ENCODE data around the gene BABAM2. TPM values are rescaled to one million over a fixed set of nuclear protein-coding genes. Genes with fewer than 3 reads are reported as not detected.

BABAM2 gene
- total RNA-seq, 1 experiment from 2014 or later = 27.1 TPM

- H4K5ac ChIP-seq (ENCODE audit: insufficient read length, low read depth, low read length) = no peak overlapping the region
- WGBS (ENCODE audit: extremely low coverage, insufficient read length, low lambda C conversion rate) = no CpG with 5 or more reads among the region's 4 CpGs
Measured at GRCh38 chr2:27844821-27845255, 45.7 kb upstream of the BABAM2 start.

More at GRCh38 chr2:27844821-27845255, 45.7 kb upstream of the BABAM2 start:
- Histone ChIP-seq H3K18ac (ENCODE audit: insufficient read length, low read depth, low read length) (no peak overlapping the region), H2BK12ac (ENCODE audit: insufficient read length, low read depth, low read length) (no peak overlapping the region), H3K79me1 (ENCODE audit: insufficient read depth, low read depth, low read length, poor library complexity, severe bottlenecking) (no peaks in the 10 kb centered on the region), H3K4me2 (ENCODE audit: insufficient read depth, insufficient read length, low read length) (no peak overlapping the region), H2BK20ac (ENCODE audit: low read depth, low read length, poor library complexity, severe bottlenecking) (no peak overlapping the region), H3K9ac (ENCODE audit: extremely low read depth, insufficient read length, low read length) (no peak overlapping the region), H4K20me1 (ENCODE audit: control insufficient read depth, insufficient read depth, insufficient read length) (no peaks in the 10 kb centered on the region), H3K27ac (ENCODE audit: insufficient read length, low read depth, low read length) (no peak overlapping the region), H2BK15ac (ENCODE audit: low read depth, low read length) (no peak overlapping the region), H4K8ac (replicated peaks; ENCODE audit: insufficient read length, low read depth, low read length) (no peak overlapping the region), H3K4me1 (ENCODE audit: insufficient read depth, low read length) (no peaks in the 10 kb centered on the region), H2AK5ac (ENCODE audit: insufficient read length, low read length) (no peak overlapping the region), H3K14ac (ENCODE audit: insufficient read depth, low read length) (no peak overlapping the region), H3K56ac (ENCODE audit: insufficient read length, low read depth, low read length) (no peak overlapping the region), H3K27me3 (ENCODE audit: insufficient read depth, low read length) (no peaks in the 10 kb centered on the region), H4K91ac (ENCODE audit: insufficient read length, low read depth, low read length) (no peak overlapping the region), H3K79me2 (ENCODE audit: insufficient read depth, low read length) (no peaks in the 10 kb centered on the region), H3K23ac (ENCODE audit: insufficient read length, low read depth, low read length) (no peak overlapping the region), H2BK5ac (ENCODE audit: insufficient read length, low read length) (no peak overlapping the region), H3K4ac (ENCODE audit: low read depth, low read length) (no peak overlapping the region), H3K9me3 (ENCODE audit: control insufficient read depth, low read depth, low read length) (no peaks in the 10 kb centered on the region), H2BK120ac (ENCODE audit: low read depth, low read length, poor library complexity, severe bottlenecking) (no peak overlapping the region), H3K23me2 (ENCODE audit: insufficient read length, low read depth, low read length, poor library complexity, severe bottlenecking) (no peaks in the 10 kb centered on the region), H2AFZ (ENCODE audit: low read length) (no peak overlapping the region), H3T11ph (ENCODE audit: low read length) (no peak overlapping the region)
- DNase-seq = no peak
- no peak for TF ChIP-seq CTCF (conservative IDR thresholded peaks at IDR 0.05)
- Mint-ChIP-seq H3K4me3 (no peak overlapping the region), H3K4me1 (no peaks in the 10 kb centered on the region), H3K27me3 (ENCODE audit: low read depth) (no peaks in the 10 kb centered on the region; the same call in 1 of the 2 replicates), H3K36me3 (ENCODE audit: insufficient read depth in 1 of 3, low read depth in 3 of 3) (no peaks in the 10 kb centered on the region), H3K9me3 (no peaks in the 10 kb centered on the region), H3K27ac (peak overlapping the region in 1 of 3 experiments; percentile 8; a peak in 1 of 7 replicates)

All from H9 (cell line).